HTERT RPE-1 (cell line): ENCODE data around the gene PELI1.
"Not testable (repeated sequence)": the region's sequence is repeated elsewhere in the genome, so short reads cannot be mapped to it uniquely, and the experiment has no call there.

ENCODE experiments used
- in situ Hi-C: fragments of 300-500 bp; cut with MboI; formaldehyde crosslinking; loops from 4 replicates; pipeline ENCODE4 v1.14.3; 2020; ENCODE audit warnings: low sequenced_read_pairs

Gene PELI1

DNA sequence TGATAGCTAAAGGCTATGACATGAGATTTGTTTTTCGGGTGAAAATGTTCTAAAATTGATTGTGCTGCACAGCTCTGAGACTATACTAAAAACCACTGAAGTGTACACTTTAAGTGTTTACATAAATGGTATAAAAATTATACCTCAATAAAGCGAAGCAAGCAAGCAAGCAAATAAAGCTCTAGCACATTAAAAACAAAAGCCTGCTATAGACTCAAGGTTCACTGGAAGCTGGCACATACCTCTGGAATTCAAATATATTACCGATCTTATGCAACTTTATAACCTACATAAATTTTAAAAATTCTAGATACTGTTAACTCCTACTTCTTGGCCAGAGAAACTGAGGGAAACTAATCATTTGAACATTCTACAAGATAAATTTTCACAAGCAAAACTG, 20.1 kb downstream of the PELI1 start:
- in situ Hi-C loops, result no loop called here

DNA sequence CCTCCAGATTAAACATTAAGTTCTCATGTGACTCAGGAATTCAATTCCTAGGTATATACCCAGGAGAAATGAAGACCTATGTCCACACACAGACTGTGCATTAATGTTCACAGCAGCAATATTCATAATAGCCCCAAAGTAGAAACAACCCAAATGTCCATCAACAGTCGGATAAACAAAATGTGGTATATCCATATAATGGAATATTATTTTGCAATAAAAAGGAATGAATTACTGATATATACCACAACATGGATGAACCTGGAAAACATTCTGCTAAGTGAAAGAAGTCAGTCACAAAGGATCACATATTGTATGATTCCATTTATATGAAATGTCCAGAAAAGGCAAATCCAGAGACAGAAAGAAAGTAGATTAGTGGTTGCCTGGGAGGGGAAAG, 20.5 kb downstream of the PELI1 start:
- in situ Hi-C loops, result no loop called here

DNA sequence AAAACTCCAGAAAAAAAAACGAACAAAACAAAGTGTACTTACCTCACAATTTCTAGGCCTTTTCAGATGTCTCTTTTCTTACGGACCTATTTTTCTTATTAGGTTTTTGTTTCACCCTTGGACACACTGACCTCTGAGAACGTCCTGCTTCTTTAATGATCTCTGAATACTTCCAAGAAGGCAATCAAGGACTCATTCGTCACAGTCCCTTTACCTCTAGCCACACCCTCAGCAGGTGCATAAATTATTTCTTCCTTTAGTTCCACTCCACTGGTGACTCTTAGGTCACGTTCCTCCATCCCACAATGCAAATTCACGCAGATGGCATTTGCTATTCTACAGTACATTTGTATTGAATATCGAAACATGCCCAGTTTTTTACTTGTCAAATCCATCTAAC, 21.9 kb downstream of the PELI1 start:
- in situ Hi-C loops, result no loop called here

DNA sequence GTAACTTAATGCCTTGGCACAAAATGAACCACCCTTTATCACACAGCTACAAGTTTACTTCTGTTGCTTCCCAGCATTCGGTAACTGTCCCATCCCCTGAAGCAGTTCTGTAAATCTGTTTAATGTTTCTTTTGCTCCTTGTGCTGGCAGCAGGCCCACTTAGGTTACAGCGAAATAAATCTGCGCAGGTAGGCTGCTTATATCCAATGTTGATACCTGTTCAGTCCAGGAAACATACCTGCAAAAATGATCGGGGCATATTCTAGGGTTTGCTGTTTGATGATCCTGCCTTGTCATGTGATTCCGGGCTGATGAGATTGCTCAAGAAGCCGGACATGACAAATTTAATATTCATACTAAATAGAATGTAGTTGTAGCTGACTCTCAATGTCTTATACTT, 23.3 kb downstream of the PELI1 start:
- in situ Hi-C loops, result no loop called here

DNA sequence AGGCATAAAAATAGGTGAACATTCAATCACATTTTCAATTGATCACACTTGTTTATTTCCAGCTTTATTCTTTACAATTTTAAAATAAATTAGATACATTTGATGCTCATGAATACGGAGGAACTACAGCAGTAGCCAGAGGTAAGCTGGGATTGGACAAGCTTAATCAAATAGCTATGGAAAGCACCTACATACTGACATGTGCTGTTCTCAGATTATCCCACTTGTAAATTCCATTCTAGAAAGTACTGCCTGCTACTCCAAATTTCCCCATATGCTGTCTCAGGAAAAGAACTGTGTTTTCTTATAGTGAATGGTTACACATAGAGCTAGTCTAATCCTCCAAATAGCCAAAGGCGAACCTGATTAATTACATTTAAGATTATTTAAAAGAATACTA, 24.2 kb downstream of the PELI1 start:
- in situ Hi-C loops, result no loop called here

DNA sequence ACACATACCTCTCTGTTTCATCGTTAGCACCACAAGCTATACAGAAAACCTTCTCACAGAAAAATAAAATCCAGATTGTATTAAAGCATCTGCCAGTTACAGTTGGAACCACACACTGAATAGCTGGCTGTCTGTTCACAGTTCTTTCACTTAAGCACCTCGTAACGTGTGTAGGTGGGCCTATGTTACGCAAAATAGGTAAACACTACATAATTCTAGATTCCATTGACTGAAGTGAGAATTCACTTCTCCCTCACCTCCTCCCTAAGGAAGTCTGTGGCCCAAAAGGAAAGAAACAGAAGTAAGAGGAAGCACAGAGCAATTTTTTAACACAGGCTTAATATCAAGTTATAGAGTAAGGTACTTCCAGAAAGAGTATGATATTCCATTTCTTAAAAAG, 24.9 kb downstream of the PELI1 start:
- in situ Hi-C loops, result no loop called here

DNA sequence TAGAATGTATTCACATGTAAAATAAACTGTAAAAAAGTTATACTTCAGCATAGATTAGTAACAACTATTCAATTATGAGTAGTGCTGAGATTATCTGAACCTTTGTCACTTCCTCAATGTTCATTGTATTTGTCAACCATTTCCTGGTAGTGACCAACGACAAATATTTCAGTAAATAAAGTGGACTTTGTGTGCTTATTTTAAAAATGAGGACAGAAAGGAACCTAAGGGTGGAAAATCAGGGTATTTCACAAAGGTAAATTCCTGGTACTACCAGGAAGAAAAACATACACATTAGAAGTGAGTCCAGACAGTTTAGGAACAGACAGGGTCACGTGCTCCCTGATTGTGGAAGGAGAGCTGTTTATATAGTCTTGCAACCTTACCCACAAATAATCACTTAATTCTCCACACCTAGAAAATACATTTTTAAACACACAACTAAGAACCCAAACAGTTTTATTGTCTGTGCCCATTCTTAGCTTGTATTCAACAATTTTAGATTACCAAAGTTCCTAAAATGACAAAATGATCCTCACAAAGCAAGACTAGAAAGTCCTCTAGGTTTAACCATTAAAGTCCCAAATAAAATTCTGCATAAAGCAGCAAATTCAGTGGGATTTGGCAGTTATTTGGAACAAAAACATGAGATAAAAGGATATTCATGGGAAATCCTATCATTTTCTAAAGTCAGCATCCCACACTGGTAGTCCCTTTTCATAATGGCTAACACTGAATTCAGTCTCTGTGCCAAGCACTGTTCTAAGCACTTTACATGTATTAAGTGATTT, 28.2 kb downstream of the PELI1 start:
- in situ Hi-C loops, result no loop called here

DNA sequence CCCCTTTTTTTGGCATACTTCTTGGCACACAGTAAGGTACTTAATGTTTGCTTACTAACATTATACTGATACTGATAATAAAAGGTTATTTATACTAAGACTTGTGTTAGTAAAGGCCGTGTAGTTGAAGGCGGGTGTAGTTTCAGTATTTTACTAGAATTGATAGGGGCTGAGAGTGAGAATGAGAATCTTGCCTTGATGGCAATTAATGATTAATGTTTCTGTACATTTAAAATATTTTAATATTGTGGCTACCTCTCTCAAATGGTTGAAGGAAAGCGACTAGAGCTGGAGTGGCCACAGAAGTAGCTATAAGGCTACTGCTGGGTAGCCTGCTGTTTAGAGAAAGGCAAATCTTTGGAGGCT, 29.3 kb downstream of the PELI1 start:
- in situ Hi-C loops, result no loop called here

DNA sequence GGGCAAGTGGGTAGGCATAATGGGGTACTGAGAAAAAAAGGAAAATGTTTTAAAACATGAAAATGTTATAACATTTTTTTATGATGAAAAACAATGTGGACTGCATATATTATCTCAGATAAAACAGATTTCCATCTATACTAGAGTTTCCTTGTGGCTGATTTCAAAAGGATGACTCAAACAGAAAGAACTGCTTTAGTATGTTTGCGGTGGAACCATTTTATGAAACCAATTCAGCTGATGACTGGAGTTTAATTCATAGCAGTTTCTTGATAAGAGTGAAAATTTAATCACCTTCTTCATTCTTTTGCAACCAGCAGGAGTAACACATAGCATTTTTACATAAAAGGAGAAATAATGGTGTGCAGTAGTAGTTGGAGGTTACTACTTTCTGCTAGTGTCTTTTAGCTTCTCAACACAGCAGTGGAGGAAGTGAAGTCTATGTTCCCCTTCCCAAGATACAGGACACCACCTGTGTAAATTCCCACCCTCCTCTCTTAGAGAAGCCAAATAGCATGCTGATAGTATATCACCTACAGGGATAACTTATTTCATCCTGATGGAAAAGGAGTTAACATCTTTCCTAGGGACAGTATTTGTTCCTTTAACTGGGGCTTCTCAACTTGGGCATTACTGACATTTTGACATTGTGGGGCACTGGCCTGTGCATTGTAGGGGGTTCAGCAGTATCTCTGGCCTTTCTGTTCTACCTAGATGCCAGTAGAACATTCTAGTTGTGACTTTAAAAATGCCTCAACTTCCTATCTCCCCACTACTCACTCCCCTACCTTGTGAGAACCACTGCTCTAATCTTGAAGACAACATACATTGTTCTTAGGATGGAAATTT, 29.9 kb downstream of the PELI1 start:
- in situ Hi-C loops, result no loop called here

DNA sequence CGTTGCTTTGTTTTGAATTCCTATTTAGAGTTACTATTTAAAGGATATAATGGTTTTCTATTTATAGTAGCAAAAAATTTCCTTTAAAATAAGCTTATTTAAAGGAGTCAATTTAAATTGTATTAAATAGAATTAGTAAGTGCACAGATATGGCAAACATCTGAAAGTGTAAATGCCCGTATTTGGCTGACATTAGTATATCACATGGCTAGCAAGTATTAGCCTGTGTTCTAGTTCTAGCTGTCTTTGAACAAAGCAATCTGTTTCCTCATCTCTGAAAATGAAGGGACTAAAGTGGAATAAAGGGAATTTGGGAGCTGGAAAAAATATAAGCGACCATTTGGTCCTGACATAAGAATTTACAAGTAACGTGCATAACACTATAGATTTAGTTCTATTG, 32.2 kb downstream of the PELI1 start:
- in situ Hi-C loops, result no loop called here

DNA sequence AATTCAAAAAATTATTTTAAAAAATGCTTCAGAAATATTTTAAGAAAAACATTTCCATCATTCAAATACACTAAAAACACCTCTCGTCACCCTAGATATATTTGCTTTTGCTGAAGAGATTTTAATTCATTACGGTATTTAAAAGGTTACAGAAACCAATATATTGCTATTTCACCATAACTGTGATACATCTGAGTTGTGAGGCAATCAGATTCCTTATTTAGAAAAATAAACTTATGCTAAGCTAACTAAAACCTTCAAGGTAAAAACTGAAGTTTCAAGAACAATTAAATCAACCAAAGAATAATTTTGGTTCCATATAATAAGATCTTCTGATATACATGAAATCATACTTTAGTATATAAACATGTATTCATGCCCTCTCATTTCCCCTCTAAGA, 32.8 kb downstream of the PELI1 start:
- in situ Hi-C loops, result no loop called here

DNA sequence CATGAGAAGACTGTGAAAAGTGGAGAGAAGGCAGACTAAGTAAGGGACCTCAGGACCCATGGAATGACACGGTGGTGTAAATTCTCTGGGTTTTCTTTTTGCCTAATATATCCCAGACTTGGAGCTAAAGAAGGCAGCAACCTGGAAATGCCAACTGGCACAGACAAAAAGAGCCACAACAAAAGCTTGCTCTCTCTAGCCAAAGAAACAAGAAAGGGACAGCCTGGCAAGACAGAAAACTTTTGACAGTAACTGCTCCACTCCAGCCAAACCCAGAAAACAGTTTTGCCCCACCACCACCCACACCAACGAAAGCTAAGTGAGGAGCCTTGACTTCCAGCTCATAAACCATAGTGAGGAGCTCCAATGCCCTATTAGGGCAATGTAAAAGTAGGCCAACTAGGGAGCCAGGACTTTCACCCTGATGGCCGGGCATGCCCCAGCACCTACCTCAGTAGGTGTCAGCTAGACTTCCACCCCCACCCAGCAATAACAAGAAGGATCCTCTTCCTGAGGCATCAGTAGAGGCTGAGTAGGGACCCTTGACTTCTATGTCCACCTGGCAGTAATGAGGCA, 35.5 kb downstream of the PELI1 start:
- in situ Hi-C loops, result no loop called here

DNA sequence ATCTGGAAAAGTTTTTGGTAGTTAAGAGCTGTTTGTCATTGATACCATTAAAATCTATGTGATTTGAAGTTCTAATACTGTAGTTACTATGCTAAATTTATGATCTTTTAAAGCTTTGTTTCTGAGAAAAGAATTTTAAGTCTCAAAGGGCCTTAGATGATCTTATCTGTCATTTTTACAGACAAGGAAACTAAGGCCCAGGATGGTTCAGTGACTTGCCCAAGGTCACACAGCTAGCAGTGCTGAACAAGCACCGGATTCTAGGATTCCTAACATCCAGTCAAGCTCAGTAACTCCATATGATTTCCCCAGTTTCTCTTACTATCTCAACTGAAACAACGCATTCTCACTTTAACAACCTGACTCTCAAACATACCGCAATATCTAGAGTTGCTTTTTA, 37.7 kb downstream of the PELI1 start:
- in situ Hi-C loops, result no loop called here

DNA sequence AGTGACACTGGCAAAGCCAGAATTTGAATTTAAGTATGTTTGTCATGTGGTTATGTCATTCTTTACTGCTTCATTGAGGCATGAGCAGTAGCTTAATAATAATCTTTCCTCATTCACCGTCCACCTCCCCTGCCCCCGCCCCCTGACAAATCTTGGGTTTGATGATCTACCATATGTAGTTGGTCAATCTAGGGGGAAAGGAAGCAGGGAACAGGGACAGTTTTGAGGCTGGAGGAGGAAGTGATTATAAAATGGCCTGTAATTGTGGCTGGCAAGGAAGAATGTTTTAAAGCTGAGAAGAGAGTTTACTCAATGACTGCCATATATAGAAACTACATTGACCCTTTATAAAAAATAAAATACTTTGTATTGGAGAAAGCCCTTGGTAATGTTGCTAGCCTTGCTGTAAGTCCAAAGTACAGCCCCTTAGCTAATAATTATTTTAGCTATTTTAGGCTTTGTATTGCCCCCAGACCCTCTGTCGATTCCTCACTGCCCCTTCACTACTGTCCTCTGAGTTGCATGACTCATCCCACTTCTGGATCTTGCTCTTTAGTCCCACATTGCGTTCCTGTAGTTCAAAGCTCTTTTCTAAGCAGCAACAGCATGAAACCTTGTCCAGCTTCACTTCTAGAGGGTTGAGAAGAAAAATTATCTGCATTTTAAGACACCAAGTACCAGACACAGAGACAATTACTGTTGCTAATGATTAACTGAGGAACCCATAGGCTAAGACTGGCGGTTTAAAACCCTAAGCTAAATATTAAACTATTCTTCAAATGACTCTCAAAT, 38.4 kb downstream of the PELI1 start:
- in situ Hi-C loops, result no loop called here

DNA sequence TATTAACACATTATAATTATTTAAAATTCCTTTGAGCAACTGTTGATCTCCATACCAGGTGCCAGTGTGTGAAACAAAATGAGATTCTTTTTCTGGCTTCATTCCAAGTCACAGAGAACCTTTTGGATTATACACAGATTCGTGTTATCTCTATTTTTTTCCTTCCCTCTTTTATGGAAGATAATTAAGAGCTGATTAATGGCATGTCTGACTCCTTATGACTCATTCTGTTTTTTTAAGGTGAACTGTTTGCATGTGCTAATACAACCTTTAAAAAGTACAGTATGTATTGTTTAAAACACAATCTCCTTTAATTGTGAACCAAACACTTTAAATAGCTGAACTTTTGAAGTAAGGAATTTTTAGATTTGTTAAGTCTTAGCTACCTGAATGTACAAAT, 39.3 kb downstream of the PELI1 start:
- in situ Hi-C loops, result no loop called here

DNA sequence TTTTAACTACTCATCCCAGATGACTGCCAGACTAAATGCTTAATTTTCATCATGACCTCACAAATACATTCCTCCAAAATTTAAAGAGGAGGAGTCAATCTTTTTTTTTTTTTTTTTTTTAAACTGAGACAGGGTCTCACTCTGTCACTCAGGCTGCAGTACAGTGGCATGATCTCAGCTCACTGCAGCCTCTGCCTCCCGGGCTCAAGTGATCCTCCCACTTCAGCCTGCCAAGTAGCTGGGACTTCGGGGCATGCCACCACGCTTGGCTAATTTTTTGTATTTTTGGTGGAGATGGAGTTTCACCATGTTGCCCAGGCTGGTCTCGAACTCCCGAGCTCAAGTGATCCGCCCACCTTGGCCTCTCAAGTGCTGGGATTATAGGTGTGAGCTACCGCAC, 41.5 kb downstream of the PELI1 start:
- in situ Hi-C loops, result not testable (repeated sequence)

DNA sequence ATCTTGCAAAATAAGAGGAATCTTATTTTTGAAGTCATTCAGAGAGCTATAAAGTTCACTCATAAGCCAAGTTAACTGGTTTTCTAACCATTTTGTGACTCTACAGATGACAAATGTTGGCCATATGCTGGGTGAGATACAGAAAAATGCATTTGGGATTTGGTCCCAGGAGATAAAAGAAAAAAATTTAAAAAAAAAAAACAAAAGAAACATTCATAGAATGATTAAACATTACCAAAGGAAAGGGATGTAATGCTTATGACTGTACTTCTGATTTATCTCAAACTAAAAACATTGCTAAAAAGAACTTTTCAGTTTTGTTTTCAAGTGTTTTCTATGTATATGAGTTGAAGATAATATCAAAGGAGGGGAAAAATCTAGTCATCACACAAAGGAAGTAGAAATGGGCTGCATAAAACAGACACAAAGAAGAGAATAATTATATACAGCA, 43.1 kb downstream of the PELI1 start:
- in situ Hi-C loops, result no loop called here

DNA sequence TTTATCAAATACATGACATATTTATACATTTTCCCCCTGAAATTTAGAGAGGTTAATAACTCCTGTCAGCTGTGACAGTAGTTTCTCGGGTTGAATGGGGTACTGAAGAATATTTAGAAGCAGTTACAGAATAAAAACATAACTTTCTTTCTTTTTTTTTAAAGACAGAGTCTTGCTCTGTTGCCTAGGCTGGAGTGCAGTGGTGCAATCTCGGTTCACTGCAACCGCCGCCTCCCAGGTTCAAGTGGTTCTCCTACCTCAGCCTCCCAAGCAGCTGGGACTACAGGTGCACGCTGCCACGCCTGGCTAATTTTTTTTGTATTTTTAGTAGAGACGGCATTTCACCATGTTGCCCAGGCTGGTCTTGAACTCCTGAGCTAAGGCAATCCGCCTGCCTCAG, 43.6 kb downstream of the PELI1 start:
- in situ Hi-C loops, result not testable (repeated sequence)

DNA sequence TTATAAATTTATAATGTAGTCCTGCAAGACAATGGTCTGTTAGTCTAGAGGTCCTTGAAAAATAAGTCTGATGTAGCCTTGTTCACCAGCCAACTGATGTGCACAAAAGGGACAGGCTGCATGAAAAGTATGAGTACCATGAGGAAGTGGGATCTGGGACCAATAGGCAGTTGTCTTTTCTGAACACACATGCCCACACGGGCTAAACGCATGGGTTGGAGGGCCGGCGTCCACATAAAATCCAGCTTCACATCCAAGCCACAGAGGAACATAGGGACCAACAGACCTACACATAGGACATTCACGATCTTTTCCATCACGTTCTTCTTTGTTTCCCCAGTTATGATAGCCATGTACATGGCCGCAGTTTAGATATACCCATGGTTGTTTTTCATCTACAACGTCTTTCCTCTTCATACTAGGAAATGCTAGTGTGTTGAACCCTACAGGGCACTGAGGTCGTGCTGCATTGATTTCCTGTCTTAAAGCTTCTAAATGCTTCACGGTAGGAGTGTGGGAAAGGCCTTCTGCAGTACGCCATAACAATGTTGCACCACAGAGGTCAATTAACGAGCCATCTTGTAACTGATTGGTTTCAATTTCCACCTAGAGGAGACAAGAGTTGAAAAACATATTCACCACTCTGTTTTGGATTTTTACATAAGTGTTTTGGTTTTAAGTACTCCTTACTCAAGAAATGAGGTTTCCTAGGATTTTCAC, 49.4 kb downstream of the PELI1 start:
- in situ Hi-C loops, result no loop called here

DNA sequence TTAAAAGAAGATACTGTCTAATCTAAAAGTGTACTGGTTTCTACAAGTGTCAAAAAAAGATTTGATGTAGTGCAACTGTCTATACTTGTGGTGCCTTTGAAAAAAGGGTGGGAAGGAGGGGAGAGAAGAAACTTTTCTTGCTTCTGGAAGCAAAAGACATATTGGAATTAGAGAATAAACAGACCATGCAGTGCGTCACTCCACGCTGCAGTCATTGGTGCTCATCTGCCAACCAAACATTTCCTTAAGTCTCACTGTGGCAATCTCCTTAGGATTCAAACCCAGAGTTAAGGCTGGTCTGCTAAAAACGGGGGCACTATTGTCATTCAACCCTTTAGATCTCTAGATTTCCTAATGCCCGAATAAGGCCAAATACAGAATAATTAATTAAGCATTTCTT, 50.9 kb downstream of the PELI1 start:
- in situ Hi-C loops, result no loop called here

DNA sequence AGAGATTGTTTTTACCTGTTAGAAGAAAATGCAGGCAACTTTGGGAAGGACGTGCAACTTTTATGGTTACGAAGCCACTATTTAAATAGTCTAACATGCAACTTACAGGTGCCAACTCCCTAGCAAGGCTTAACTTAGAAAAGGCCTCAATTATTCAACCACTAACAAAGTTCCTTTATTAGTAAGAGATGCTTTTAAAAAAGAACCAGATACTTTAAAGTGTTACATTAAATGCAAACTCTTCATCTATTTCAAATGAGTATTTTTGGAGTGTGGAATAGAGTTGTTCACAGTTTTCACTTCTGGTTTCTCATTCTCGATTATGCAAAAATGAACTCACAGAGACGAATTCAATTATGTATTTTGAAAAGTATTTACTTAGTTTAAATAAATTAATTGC, 51.7 kb downstream of the PELI1 start:
- in situ Hi-C loops, result no loop called here
